Activated T-cell treated with anti-CD3 and anti-CD28 coated beads, Interleukin-2, amount 50 U/mL, for 24 hours (primary cell): ENCODE data around the gene ARHGAP18.

Experiments
- DNase-seq: peaks from one replicate; pipeline ENCODE4 v3.0.0-alpha.2; 2020
- H3K27ac Mint-ChIP-seq: 2 replicates; pipeline ENCODE4 v1.8.0; 2020; ENCODE audit warnings: mild to moderate bottlenecking, mixed read lengths
- H3K27me3 Mint-ChIP-seq: 2 replicates; pipeline ENCODE4 v1.8.0; 2020; ENCODE audit warnings: mixed read lengths
- H3K36me3 Mint-ChIP-seq: 2 replicates; pipeline ENCODE4 v1.8.0; 2020; ENCODE audit warnings: low read depth, mixed read lengths
- H3K4me1 Mint-ChIP-seq: 2 replicates; pipeline ENCODE4 v1.8.0; 2020; ENCODE audit warnings: low read depth, mixed read lengths
- H3K4me3 Mint-ChIP-seq: 2 replicates; pipeline ENCODE4 v1.8.0; 2020; ENCODE audit warnings: mild to moderate bottlenecking, moderate library complexity, mixed read lengths
- H3K9me3 Mint-ChIP-seq: 2 replicates; pipeline ENCODE4 v1.8.0; 2020; ENCODE audit warnings: mixed read lengths

The ARHGAP18 gene

DNA sequence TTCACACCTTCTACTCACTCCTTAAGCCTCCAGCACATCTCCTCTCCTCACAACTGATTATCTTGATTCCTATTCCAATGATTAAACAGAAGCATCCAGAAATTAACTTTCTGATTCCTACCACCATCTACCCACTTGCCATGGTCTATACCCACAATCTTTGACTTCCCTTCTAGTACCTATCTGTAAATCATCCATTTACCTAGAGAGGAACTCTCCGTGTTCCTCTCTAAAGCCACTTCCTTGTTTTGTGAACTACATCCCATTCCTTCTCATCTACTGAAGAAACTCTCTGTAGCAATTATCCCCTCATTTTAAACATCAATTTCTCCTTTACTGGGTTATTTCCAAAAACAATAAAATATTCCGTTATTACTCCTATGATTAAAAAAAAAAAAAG lies 167.3 kb downstream of the ARHGAP18 start:
- Mint-ChIP-seq H3K27me3 (no peaks in the 10 kb centered on the region), H3K36me3 (no peaks in the 10 kb centered on the region), H3K9me3 (no peaks in the 10 kb centered on the region), H3K4me1 (peaks cover 4% of the 10 kb centered on the region), H3K4me3 (no peak overlapping the region), H3K27ac (no peak overlapping the region)
- no peak for DNase-seq

DNA sequence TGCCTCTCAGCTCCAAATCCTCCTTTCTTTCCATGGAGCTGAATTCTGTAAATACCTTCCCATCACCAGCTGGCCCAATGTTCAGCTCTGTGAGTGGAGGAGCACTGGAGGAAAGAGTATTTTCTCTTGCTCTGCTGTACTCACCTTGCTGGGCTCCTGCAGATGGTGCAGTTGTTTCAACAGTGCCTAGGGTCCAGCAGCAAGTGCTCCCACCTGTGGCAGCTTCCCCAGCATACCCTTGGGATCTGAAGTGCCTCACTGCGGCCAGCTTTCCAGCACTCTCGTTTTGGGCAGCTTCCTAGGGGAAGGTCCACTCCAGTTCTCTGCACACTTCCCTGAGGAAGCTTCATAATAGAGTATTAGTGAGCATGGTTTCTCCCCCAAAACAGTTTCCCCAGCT lies 170.9 kb downstream of the ARHGAP18 start:
- H3K27ac Mint-ChIP-seq: no peak overlapping the region
- no peak overlapping the region for H3K4me3 Mint-ChIP-seq
- H3K27me3 Mint-ChIP-seq: no peaks in the 10 kb centered on the region
- peaks cover under 1% of the 10 kb centered on the region for H3K4me1 Mint-ChIP-seq
- H3K36me3 Mint-ChIP-seq: no peaks in the 10 kb centered on the region
- no peaks in the 10 kb centered on the region for H3K9me3 Mint-ChIP-seq
- no peak for DNase-seq

- H3K36me3 Mint-ChIP-seq: no peaks in the 10 kb centered on the region
- H3K4me3 Mint-ChIP-seq: no peak overlapping the region
- no peaks in the 10 kb centered on the region for H3K4me1 Mint-ChIP-seq
- no peak for DNase-seq
- no peak overlapping the region for H3K27ac Mint-ChIP-seq
- peaks cover 2% of the 10 kb centered on the region for H3K9me3 Mint-ChIP-seq
- no peaks in the 10 kb centered on the region for H3K27me3 Mint-ChIP-seq
Measured at GRCh38 chr6:129536271-129536670, 173.7 kb downstream of the ARHGAP18 start.

GRCh38 chr6:129534926-129535325 lies 175.1 kb downstream of the ARHGAP18 start:
- no peak overlapping the region for H3K27ac Mint-ChIP-seq
- H3K4me1 Mint-ChIP-seq: no peaks in the 10 kb centered on the region
- no peaks in the 10 kb centered on the region for H3K36me3 Mint-ChIP-seq
- no peak overlapping the region for H3K4me3 Mint-ChIP-seq
- no peaks in the 10 kb centered on the region for H3K27me3 Mint-ChIP-seq
- DNase-seq: no peak
- H3K9me3 Mint-ChIP-seq: peaks cover 2% of the 10 kb centered on the region
